T-helper 2 cell (primary cell): ENCODE results near the gene KYNU.
"Not testable (repeated sequence)": the region's sequence is repeated elsewhere in the genome, so short reads cannot be mapped to it uniquely, and the experiment has no call there.

Source experiments
- DNase-seq, 5 experiments: peaks; one replicate each; pipeline versions ENCODE4 v3.0.0 to v3.0.0-alpha.2; 2012 to 2022

KYNU gene

DNA sequence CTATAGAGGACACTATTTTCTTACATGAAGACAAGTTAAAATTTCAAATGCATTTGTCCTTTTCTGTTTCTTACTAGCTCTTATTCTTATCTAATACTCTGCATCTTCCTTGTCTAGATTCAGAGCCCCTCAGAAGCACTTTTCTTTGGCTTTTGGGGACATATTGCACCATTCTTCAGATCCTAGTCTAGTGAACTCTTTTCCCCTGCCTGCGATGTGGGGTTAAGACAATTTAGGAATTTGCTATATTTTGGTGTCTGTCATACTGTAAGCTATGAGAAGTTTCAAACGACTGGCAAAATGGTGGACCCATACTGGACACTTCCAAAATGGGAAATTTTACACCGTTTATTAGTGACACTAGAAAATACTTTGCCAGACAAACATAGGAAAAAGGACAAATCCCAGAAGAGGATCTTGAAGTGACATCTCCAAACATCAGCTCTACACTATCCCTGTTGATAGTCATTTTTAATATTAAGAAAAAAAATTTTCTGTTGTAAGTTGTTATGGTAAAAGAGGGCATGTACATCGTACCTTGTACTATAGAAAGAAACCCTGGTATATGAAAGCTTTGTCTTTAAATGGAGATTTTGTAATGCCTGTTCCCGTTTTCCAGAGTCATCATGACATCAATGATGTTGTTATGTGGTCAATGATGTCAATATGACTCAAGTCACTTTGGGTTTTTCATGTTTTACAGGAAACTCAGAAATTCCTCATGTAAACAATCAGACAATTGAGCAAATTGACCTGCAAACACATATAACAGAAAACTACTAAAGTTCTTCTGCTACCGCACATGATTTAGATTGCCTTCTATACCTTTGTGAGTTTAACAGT is 4.4 kb upstream of the KYNU start:
- DNase-seq, result no peak

DNA sequence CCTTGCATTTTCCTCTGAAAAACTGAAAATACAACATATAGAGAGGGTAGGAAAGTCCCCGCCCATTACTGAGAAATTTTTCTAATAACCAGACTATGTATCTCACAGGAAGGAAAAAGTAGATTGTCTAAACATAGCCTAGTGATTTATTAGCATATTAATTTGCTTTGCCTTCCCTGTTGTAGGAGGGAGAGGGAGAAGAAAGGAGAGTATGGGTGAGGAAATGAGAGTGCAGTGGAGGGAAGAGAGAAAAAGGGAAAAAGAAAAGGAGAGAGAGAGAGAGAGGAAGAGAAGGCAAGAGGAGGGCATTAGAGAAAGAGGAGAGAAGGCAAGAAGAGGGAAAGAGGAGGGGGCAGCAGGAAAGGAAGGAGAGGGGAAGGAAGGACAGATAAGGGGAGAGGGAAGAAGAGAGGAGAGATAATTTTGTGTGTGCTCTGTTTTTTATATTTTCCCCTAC is 3.6 kb upstream of the KYNU start:
- DNase-seq, result no peak

DNA sequence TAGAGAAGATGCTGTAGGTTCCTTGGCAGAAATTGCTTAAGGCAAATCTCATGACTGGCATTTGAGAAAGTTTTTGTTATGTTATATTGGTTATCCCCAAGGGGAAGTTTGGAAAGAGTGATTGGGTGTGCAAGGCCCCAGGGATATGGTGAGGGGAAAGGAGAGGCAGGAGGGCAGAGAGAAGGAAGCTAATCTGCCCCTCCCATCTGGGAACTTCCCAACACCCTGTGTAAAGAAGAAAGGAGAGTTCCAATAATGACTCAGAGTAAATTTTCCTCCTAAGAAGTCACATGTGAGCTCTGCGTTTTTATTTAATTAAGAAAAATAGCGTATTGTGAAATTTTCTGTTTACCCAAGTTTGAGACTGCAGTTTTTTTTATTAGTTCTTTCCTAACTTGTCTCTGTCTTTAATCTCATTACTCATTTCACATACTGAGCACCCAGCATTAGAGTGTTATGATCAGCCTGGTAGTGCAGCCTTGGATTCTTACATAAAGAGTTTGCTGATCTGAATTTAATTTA is 3.1 kb upstream of the KYNU start:
- no peak for DNase-seq

DNA sequence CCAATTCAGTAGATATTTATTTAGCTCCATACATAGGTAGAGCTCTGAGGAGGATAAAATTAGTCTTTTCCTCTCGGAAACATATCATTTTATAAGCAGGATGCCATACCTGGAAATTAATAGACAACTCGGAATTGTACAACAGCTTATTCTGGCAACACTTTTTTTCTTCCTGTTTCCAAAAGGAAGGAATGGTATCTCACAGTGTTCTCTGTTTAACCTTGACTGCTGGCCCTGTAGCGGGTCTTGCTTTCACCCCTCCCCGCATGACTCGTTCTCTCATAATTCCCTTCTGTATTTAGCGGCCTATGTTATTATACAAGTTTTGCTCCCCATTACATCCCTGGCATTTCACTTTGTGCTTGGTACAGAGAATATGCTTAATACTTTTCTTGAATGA is 2.5 kb upstream of the KYNU start:
- DNase-seq, result no peak

DNA sequence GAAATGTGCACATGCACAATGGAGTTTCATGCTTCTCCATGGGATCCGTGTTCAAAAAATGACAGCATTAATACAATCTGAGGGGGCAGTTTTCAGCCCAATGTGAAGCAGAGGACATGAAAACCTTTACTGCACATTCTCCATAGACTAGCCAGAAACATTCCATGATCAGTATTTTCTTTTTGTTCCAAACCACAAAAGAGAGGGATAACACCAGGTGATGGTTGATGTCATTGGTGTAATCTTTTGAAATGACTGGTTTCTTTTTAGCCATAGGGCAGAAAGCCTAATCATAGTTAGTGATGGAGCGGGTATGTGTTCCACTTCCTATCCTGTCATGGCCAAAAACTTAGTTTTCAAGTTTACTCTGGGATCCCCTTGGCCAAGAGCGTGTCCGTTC is 1.8 kb upstream of the KYNU start:
- DNase-seq, result no peak

DNA sequence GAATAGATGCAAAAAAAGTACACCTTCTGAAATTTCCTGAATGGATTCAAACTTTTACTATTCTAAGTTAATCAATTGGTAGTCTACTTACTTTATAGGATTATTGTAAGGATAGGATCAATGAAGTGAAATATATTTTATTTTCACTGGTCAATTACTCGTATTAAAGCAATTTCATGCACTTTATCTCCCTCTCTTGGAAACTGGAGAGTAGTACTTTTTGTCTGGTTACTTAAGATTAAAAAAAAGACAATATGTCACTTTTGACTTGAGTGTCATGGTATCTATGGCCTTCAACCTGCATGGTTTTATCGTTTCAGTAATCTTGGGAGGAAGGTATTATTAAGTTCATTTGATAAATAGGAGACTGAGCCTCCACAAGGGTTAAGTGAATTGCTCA is 1.0 kb upstream of the KYNU start:
- no peak for DNase-seq

DNA sequence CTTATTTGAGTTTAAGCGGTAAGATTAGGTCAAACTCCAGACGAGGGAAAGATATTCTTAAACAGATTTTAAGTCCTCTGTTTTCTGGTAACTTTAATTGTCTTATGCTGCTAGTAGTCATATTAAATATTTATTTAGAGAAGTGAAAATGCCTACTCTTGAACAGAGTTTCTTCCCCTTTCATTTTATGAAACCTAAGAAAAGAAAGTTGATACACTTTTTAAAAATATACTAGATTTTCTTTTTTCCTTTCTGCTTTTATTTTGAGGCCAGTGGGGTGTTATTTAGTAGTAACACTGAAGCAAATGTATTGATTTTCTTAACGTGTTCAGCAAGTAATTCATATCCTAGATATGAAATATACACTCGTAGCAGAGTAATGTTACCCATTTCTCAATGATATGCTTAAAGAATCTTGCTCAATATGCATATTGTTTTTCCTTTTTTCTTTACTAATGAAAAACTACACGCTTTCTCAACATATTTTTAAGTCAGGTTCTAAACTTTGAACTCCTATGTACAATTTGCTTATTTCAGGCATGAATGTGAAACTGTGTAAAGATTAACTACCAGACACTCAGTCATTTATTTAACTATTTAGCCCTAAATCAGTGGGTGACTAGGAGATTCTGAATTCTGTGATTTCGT is 691 bp downstream of the KYNU start:
- no peak for DNase-seq

DNA sequence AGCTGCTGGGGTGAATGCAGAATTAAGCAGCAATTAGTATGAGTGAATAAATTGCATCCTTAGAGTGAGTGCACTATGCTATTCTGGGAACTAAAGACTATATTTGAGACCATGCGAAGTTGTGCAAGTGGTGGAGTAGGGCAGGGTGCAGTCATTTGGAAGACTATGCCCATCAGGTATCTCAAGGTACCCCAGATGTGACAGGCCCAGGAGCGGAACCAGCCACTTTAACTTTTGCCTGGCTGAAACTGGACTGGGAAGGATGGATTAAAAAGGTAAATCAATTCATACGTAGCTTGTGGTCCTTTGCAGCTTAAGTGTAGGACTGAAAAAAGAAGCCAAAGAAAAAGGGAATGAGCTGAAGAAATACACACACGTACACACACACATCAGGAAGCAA is 1.7 kb downstream of the KYNU start:
- no peak for DNase-seq

DNA sequence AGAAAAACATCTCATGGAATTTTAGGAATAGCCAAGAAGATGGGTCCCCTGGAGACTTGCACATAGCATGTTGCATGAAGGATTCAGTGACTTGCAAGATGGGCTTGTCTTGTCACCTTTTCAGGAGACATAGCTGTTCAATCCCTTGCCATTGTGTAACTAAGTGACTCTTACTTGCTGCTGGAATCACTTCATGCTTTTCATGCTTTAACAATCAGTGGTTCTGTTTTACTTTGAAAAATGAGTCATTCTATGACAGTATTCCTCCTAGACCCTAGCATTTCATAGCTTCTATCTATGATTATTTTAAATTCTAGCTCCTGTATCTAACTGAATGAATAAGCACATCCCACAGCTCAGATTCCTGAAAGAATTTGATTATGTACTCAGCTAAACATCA is 2.8 kb downstream of the KYNU start:
- no peak for DNase-seq

DNA sequence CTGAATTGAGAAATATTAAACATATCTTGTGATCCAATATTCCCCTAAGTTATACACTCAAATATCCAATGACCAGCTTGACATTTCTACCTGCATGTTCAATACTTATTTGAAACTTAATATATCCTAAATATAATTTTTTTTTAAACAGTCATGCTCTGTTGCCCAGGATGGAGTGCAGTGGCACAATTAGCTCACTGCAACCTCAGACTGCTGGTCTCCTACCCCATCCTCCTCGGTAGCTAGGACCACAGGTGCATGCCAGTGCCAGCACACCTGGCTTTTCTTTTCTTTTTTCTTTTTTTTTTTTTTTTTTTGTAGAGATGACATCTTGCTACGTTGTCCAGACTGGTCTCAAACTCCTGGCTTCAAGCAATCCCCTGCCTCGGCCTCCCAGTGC is 4.2 kb downstream of the KYNU start:
- DNase-seq, result no peak

DNA sequence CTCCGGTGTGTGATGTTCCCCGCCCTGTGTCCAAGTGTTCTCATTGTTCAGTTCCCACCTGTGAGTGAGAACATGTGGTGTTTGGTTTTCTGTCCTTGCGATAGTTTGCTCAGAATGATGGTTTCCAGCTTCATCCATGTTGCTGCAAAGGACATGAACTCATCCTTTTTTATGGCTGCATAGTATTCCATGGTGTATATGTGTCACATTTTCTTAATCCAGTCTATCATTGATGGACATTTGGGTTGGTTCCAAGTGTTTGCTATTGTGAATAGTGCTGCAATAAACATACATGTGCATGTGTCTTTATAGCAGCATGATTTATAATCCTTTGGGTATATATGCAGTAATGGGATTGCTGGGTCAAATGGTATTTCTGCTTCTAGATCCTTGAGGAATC is 5.0 kb downstream of the KYNU start:
- DNase-seq, result not testable (repeated sequence)

DNA sequence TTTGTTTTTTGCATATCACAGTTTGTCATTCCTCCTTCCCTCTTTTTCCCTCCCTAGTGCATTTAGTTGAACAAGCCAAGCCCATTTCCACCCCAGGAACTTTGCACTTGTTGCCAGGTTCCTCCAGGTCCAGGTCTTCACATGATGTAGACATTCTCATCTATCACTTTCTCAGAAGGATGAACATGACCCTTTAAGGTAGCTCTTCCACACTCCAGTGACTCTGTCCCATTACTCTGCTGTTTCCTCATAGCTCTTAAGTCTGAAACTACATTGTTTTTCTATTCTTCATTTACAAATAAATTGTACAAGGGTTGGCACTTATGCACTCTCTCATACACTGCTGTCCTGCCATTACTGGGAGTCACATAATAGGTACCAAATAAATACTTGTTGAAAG is 6.1 kb downstream of the KYNU start:
- no peak for DNase-seq

DNA sequence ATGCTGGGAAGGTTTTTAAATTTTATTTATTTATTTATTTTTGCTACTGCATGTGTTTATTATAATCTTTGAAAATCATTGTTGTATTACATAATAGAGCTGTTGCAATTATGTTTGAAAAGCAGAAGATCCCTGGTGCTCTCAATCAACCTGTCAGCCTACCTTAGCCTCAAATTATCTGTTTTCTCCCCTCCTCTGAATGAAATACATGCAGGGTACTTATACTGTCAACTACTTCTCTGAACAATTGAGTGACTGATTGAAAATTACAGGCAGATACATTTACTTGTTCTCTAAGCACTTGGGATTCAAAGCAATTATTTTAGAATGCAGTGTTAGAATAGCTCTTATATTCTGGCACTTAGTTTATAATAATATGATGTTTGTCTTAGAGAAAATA is 8.1 kb downstream of the KYNU start:
- DNase-seq, result no peak

DNA sequence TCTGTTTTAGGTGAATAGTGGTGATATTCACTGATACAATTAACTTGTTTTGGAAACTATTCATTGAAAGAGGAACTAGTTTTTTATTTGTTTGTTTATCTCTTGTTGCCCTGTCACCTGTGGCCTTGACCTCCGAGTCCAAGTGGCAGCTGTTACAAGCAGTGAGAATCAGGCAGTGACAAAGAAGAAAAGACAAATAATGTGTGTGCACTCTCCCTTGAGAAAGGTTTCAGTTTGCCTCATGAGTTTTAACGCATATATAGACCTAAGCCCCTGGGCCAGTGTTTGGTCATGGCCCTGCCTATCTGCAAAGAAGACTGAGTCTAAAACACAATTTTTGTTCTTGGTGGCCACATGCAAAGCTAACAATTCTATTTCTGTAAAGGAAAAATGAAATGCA is 15.3 kb downstream of the KYNU start:
- no peak for DNase-seq

DNA sequence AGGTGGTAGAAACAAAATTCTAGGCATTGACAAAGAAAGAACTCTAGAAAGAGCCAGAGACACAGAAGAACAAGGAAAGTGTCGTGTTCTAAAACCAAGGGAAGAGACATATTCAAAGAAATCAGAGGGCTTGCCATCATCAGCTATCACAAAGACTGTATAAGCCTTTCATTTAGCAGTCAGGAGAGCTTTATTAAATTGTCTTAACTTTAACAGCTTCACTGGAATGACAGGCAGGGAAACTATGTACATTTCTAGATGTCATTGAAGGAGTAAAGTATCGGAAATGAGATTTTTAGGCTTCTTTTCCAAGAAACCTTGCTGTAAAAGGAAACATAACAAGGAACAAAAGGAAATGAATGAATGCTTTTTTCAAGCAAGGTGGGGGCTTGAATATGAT is 15.8 kb downstream of the KYNU start:
- DNase-seq, result no peak

DNA sequence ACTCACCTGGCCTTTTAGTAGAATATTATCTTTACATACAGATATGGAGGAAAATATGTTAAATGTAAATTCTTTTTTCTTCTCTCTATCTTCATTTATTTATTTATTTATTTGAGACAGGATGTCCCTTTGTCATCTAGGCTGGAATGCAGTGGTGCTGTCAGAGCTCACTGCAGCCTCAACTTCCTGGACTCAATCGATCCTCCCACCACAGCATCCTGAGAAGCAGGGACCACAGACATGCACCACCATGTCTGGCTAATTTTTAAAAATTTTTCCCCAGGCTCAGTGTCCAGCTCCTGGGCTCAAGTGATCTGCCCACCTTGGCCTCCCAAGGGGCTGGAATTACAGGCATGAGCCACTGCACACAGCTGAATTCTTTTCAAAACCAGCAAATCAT is 20.3 kb downstream of the KYNU start:
- DNase-seq, result no peak

DNA sequence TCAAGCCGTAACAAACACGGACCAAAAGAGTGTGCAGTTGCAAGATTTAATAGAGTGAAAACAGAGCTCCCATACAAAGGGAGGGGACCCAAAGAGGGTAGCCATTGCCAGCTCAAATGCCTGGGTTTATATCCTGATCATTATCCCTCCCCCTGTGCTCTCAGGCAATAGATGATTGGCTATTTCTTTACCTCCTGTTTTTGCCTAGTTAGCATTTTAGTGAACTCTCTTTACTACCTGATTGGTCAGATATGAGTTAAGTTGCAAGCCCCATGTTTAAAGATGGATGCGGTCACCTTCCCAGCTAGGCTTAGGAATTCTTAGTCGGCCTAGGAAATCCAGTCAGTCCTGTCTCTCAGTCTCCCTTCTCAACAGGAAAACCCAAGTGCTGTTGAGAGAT is 22.9 kb downstream of the KYNU start:
- DNase-seq, result not testable (repeated sequence)

DNA sequence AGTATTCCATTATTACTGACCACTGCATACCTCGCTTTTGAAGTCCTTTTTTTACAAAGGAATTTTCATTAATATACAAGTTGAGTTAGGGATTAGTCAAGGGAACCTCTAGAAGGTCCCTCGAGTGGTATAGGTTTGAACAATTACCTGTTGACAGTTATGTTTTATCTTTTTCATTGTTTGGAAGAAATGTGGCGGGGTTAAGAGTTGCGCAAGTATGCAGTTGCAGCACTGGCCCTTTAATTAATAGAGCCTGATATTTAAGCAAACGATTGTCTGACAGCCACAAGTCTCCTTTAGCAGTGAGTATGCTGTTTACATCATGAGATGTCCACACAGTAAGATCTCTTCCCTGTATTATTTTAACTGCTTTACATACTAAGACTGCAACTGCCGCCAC is 24.3 kb downstream of the KYNU start:
- DNase-seq, result no peak

DNA sequence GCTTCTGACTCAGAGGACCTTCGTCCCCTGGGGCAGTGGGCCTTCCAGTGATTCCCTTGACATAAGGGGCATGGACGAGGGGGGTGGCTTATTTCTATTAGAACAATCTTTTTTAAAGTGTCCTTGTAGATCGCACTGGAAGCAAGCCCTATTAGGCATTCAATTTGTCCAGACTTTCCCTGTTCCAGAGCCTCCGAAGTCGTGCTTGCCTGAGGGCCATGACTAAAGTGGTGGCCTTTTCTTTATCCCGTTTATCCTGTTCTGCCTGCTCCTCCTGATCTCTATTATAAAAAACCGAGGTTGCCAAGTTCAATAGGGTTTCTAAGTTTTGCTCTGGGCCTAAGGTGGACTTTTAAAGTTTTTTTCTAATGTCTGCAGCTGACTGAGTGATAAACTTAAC is 26.3 kb downstream of the KYNU start:
- not testable (repeated sequence) for DNase-seq

DNA sequence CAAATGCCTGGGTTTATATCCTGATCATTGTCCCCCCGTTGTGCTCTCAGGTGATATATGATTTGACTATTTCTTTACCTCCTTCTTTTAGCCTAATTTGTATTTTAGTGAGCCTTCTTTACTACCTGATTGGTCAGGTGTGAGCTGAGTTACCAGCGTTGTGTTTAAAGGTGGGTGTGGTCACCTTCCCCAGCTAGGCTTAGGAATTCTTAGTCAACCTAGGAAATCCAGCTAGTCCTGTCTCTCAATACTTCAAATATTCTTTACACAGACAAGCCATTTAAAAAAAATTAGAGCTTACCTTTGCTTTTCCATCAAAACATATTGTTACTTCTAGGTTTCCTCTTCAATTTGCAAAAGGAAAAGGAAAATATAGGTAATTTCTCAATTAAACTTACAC is 30.2 kb downstream of the KYNU start:
- DNase-seq, result no peak

DNA sequence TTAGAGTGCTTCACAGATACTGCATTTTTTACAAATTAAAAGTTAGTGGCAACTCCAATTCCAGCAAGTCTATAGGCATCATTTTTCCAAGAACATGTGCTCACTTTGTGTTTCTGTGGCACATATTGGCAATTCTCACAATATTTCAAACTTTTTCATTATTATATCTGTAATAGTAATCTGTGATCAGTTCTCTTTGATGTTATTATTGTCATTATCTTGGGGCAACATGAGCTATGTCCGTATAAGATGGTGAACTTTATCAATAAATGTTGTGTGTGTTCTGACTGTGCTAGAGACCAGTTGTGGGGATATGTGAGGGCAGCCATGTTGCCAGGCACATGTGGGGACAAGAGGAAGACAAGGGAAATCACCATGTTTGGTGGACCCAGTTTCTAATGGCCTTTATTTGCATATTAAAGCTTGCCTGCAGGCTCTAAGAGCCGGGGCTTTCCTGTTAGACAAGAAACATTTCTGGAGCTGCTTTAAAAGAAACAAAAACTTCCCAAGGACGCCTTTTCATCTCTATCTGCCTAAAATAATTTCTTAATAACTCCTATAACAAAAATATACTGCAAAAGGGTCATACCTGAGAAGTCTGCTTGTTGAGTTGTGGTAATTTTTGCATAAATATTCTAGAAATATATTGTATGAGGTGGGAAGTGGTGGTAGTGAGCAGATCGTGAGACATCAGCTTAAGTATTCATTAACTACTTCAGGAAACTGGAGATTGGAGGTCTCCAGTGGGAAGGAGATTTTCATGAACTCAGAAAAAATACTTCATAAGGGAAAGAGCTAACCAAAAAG is 37.2 kb downstream of the KYNU start:
- no peak for DNase-seq

DNA sequence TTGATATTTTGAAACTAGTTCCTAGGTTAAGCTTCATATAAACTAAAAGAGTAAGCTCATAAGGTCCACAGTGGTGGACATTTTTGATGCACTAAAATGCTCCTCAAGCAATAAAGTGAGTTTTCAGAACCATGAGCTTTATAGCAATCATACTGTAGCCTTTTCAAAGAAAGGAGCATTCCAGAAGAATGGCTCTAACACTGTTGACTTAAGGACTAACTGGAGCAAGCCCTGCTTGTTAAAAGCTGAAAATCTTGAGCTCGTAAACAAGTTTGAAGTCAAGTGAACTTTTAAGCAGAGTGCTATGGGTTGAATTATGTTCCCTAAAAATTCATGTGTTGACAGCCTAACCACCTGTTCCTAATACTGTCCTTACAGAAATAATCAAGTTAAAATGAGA is 38.0 kb downstream of the KYNU start:
- no peak for DNase-seq

DNA sequence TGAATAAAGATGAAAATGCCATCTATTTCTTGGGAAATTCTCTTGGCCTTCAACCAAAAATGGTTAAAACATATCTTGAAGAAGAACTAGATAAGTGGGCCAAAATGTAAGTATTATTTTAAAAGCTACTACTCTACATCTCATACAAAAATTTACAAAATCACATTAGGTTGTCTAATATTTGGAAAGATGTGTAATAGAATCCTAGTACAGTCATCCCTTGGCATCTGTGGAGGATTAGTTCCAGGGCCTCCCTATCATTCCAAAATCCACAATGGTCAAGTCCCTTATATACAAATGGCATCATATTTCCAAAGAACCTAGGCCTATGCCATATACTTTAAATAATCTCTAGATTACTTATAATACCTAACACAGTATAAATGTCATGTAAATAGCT is 41.2 kb downstream of the KYNU start:
- DNase-seq, result no peak

DNA sequence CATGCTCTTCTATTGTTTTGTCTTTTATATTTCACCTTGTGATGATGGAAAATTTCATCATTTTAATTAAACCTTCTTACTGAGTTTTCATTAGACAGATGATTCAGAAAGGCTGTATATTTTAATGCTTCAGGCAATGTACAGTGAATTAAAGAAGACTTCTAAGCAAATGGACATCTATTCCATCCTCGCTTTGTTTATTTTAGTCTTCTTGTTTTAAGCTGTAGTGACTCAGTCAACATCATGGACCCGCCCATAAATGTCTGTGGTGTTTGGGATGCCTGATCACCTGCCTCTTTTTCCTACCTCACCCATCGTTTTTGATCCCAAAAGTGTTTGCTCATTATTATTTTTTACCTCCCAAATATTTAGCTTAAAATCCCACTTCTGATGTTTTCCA is 43.1 kb downstream of the KYNU start:
- no peak for DNase-seq
